GM12878 (cell line): Measurements from ENCODE around the gene SLC5A2. TPM values are rescaled to one million over a fixed set of nuclear protein-coding genes. Genes with fewer than 3 reads are reported as not detected.

Experiments used
- ATAC-seq: fragments of 200-7000 bp; cut with Tn5 transposase; 3 replicates; pipeline ENCODE4 v1.9.1; 2020; ENCODE audit warnings: mild to moderate bottlenecking, moderate library complexity
- BruUV-seq: library from RNA; stranded (reverse); fragments of 400-500 nt; replicated peaks from 2 replicates; lab custom pipeline; 2021; lab: Mats Ljungman, UMichigan
- CTCF ChIA-PET: fragments of 300-600 bp; sonication (Branson Sonifier 250); formaldehyde crosslinking; extraction: SDS; loops from one replicate; lab custom pipeline; 2021; ENCODE audit warnings: inconsistent platforms; lab: Yijun Ruan, JAX
- POLR2A ChIA-PET: fragments of 350-600 bp; formaldehyde crosslinking; extraction: SDS; loops from one replicate; lab custom pipeline; 2021; ENCODE audit warnings: inconsistent platforms; lab: Charles Lee
- RAD21 ChIA-PET: fragments of 300-600 bp; sonication (Branson Sonifier 250); formaldehyde crosslinking; loops from one replicate; lab custom pipeline; 2023; ENCODE audit warnings: antibody characterized with exemption; ENCODE audit not compliant: unreplicated experiment; lab: Charles Lee
- SMC1A ChIA-PET: fragments of 300-600 bp; sonication (Branson Sonifier 250); formaldehyde crosslinking; loops from one replicate; lab custom pipeline; 2023; ENCODE audit not compliant: unreplicated experiment, uncharacterized antibody; lab: Charles Lee
- DNase-seq: peaks from one replicate; pipeline ENCODE4 v3.0.0-alpha.2; 2011; ENCODE audit warnings: low read depth, low spot score
- FAIRE-seq: peaks from 3 replicates; lab custom pipeline; 2011; peaks lifted over from hg19 to GRCh38; lab: Jason Lieb, UNC
- H2AFZ ChIP-seq: 2 replicates; pipeline ENCODE4 v1.6.0; 2011; ENCODE audit warnings: low read depth, low read length, control low read depth; ENCODE audit not compliant: control insufficient read depth
- H3K27ac ChIP-seq: 2 replicates; pipeline ENCODE4 v1.5.1; 2011; ENCODE audit warnings: control low read depth; ENCODE audit not compliant: control insufficient read depth, insufficient read depth
- H3K27me3 ChIP-seq, 2 experiments: replicated peaks in 1 of 2; 2 replicates each; pipeline versions ENCODE4 v1.6.0 to v1.6.1; 2011; ENCODE audit warnings: low read length in 1 of 2; ENCODE audit not compliant: control insufficient read depth in 2 of 2, insufficient read depth in 2 of 2
- H3K36me3 ChIP-seq, 2 experiments: 2 replicates each; pipeline ENCODE4 v1.5.1; 2011; ENCODE audit warnings: low read length in 1 of 2; ENCODE audit not compliant: control insufficient read depth in 2 of 2, insufficient read depth in 2 of 2
- H3K4me1 ChIP-seq: 2 replicates; pipeline ENCODE4 v1.6.1; 2011; ENCODE audit warnings: mild to moderate bottlenecking, low read length, moderate library complexity, mixed read lengths; ENCODE audit not compliant: control insufficient read depth, insufficient read depth
- H3K4me2 ChIP-seq: 2 replicates; pipeline ENCODE4 v1.6.0; 2011; ENCODE audit warnings: control low read depth; ENCODE audit not compliant: control insufficient read depth, insufficient read depth
- H3K4me3 ChIP-seq: fragments of 200-600 bp; sonication (generic); 2 replicates; pipeline ENCODE4 v1.5.1; 2016
- H3K79me2 ChIP-seq: 2 replicates; pipeline ENCODE4 v1.6.0; 2011; ENCODE audit warnings: low read length; ENCODE audit not compliant: control insufficient read depth, insufficient read depth
- H3K9ac ChIP-seq: 2 replicates; pipeline ENCODE4 v1.8.0; 2011; ENCODE audit warnings: low read length, control low read depth, mixed read lengths; ENCODE audit not compliant: control insufficient read depth, insufficient read depth
- H3K9me3 ChIP-seq: replicated peaks from 3 replicates; pipeline ENCODE4 v1.5.1; 2011; ENCODE audit warnings: mild to moderate bottlenecking, low read length; ENCODE audit not compliant: control insufficient read depth, insufficient read depth
- H4K20me1 ChIP-seq: 2 replicates; pipeline ENCODE4 v1.6.0; 2011; ENCODE audit not compliant: control insufficient read depth, insufficient read depth
- BACH1 ChIP-seq: fragments of 450-650 bp; IDR thresholded peaks from 2 replicates; pipeline ENCODE4 v1.6.1; 2017; ENCODE audit warnings: mild to moderate bottlenecking, borderline replicate concordance
- CBFB ChIP-seq: IDR thresholded peaks from 2 replicates; pipeline ENCODE4 v1.6.1; 2016; ENCODE audit warnings: antibody characterized with exemption, low read depth
- CBX5 ChIP-seq: sonication (generic); IDR thresholded peaks from 2 replicates; pipeline ENCODE4 v1.6.1; 2016; ENCODE audit warnings: low read depth, moderate library complexity, mild to moderate bottlenecking, inconsistent platforms
- CHD1 ChIP-seq: IDR thresholded peaks from 2 replicates; pipeline ENCODE4 v1.6.1; 2012; ENCODE audit warnings: low read depth, low read length, improper control_type of control experiment
- CREB1 ChIP-seq: IDR thresholded peaks from 2 replicates; pipeline ENCODE4 v1.6.1; 2012; ENCODE audit warnings: low read depth, mild to moderate bottlenecking, inconsistent platforms
- GATAD2B ChIP-seq: fragments of 450-650 bp; conservative IDR thresholded peaks from 2 replicates; pipeline ENCODE4 v1.6.1; 2017; ENCODE audit warnings: low read depth, mild to moderate bottlenecking, moderate library complexity
- HDAC6 ChIP-seq: fragments of 200-600 bp; sonication (generic); IDR thresholded peaks from one replicate; pipeline ENCODE4 v1.8.0; 2017; ENCODE audit warnings: antibody characterized with exemption; ENCODE audit not compliant: unreplicated experiment
- IRF5 ChIP-seq: fragments of 450-650 bp; IDR thresholded peaks from 2 replicates; pipeline ENCODE4 v1.6.1; 2017; ENCODE audit warnings: borderline replicate concordance
- MYB ChIP-seq: fragments of 150-350 bp; IDR thresholded peaks from 2 replicates; pipeline ENCODE4 v1.6.1; 2014; ENCODE audit warnings: mild to moderate bottlenecking, low read depth, low read length, borderline replicate concordance
- NFIC ChIP-seq: IDR thresholded peaks from 2 replicates; pipeline ENCODE4 v1.6.1; 2012; ENCODE audit warnings: low read depth, mild to moderate bottlenecking, inconsistent platforms, low read length, moderate library complexity
- PKNOX1 ChIP-seq: fragments of 450-650 bp; IDR thresholded peaks from 2 replicates; pipeline ENCODE4 v1.6.1; 2016; ENCODE audit warnings: mild to moderate bottlenecking
- POLR2AphosphoS2 ChIP-seq: IDR thresholded peaks from 2 replicates; pipeline ENCODE4 v1.6.1; 2011; ENCODE audit warnings: low read depth, mild to moderate bottlenecking, low read length, improper control_type of control experiment, moderate library complexity
- POLR2AphosphoS5 ChIP-seq: IDR thresholded peaks from 2 replicates; pipeline ENCODE4 v1.6.1; 2011; ENCODE audit warnings: mild to moderate bottlenecking, low read length, inconsistent platforms
- RB1 ChIP-seq: fragments of 450-650 bp; formaldehyde crosslinking; IDR thresholded peaks from 2 replicates; pipeline ENCODE4 v1.6.1; 2017; ENCODE audit warnings: mild to moderate bottlenecking, borderline replicate concordance
- RELA ChIP-seq: fragments of 450-650 bp; IDR thresholded peaks from 2 replicates; pipeline ENCODE4 v1.8.0; 2014; ENCODE audit warnings: borderline replicate concordance; ENCODE audit not compliant: partially characterized antibody
- SMAD5 ChIP-seq: IDR thresholded peaks from 2 replicates; pipeline ENCODE4 v1.6.1; 2016; ENCODE audit warnings: antibody characterized with exemption, low read depth
- SUZ12 ChIP-seq: fragments of 200-600 bp; sonication (generic); IDR thresholded peaks from one replicate; pipeline ENCODE4 v1.6.1; 2018; ENCODE audit warnings: antibody characterized with exemption, mild to moderate bottlenecking; ENCODE audit not compliant: unreplicated experiment
- WGBS: methylation state at CpG from one replicate; pipeline ENCODE4 v1.1.6; 2016; ENCODE audit warnings: low lambda C conversion rate; ENCODE audit not compliant: insufficient replicate concordance, insufficient coverage; ENCODE audit errors: missing lambda C conversion rate; 5-methylcytosine and 5-hydroxymethylcytosine counted together
- in situ Hi-C: fragments of 300-500 bp; cut with MboI; formaldehyde crosslinking; loops from 9 replicates; pipeline ENCODE4 v1.14.3; 2018; ENCODE audit warnings: mixed read lengths
- intact Hi-C: fragments of 100-400 bp; cut with micrococcal nuclease; formaldehyde crosslinking; loops from one replicate; pipeline ENCODE4 v1.14.2; 2022; ENCODE audit not compliant: unreplicated experiment
- polyA plus RNA-seq, 11 experiments: library from polyadenylated mRNA; depleted of rRNA in 4 of 11; unstranded in 6 of 11; stranded (reverse) in 5 of 11; fragments of >200 nt; fragmentation: Nextera tagmentation in 4 of 11; fragmentation: Illumina TruSeq in 1 of 11; extraction: Ambion mirVana in 4 of 11; extraction: Trizol in 1 of 11; gene quantifications; 1 replicate in 1 of 11; 2 replicates in 10 of 11; pipeline versions ENCODE4 v1.2.1 to v1.2.3, GENCODE V29; 2011 to 2016; ENCODE audit warnings: inconsistent platforms in 2 of 11, missing spikeins in 2 of 11, low read depth in 1 of 11
- total RNA-seq, 4 experiments: library from RNA; depleted of rRNA in 3 of 4; stranded (reverse); fragments of >200 nt in 3 of 4; fragmentation: Illumina TruSeq in 1 of 4; extraction: Trizol in 1 of 4; gene quantifications; 2 replicates each; pipeline versions ENCODE4 v1.2.1 to v1.2.3, GENCODE V29; 2013 to 2021
- TF ChIP-seq, protein P1 (sequence below): IDR thresholded peaks from 2 replicates; pipeline ENCODE4 v1.6.1; 2011; ENCODE audit warnings: low read depth, mild to moderate bottlenecking, low read length, moderate library complexity, borderline replicate concordance; ENCODE audit errors: extremely low read depth

SLC5A2 gene
- total and polyA plus RNA-seq, 10 of the 15 experiments (the other 5 are each of a cell fraction or from before 2014, with no cell fraction given): 3.6 to 4.8 (median 4.4) TPM; not detected in 6

DNA sequence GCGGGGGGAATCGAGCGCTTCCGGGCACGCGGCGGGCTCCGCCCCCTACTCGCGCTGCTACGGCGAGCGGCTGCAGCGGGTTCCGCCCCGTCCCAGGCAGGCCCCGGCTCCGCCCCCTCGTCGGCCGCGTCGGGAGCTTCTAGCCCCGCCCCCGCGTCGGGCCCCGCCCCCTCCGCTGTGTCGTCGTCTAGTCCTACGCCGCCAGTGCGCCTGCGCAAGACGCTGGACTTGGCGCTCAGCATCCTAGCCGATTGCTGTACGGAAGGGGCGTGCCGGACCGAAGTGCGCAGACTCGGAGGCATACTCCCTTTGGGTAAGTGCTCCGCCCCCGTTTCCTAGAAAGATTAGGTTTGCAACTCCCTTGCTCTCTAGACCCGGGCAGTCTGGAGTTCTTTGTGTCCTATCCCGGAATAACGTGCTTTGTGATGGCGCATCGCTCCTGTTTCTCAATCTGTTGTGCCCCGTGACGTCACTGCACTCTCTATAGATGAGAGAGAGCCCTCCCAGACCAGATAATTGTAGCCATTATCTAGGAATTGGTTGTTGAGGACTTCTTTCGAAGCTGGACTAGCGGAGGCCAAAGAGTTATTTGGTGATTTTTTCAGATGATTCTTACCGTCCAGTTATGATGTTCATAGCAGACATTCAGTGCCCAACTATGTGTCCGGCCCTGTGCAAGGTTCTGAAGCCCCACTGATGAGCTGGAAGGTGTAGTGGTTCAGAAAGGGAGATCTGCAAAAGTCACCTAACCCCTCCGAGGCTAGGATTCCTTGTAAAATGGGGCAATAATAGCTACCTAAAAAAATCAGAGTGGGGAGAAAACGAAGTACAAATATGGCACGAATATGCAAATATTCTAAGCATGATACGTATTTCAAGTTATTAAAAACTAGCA is 23.0 kb upstream of the SLC5A2 start:
- in situ Hi-C loops: loop anchor here (5.0 kb wide), 2 partner anchors 237 to 407 kb away; no protein-coding TSS in a partner anchor
- ChIA-PET RAD21 (interaction anchor here (0.6 to 4.0 kb wide), 18 partner anchors 14 to 506 kb away, joined by 3 to 21 read pairs (median 3); partner anchors contain the start of genes FUS, ITGAX, RUSF1 and ZNF646), CTCF (interaction anchor here (0.8 to 7.0 kb wide), 47 partner anchors 8 to 506 kb away, joined by 3 to 71 read pairs (median 4); partner anchors contain the start of genes PYCARD, RUSF1, TGFB1I1 and ZNF267), SMC1A (interaction anchor here (0.9 to 4.1 kb wide), 18 partner anchors 14 to 506 kb away, joined by 3 to 26 read pairs (median 4); partner anchors contain the start of genes ZNF267, ZNF646 and ZNF668), POLR2A (interaction anchor here (0.6 to 4.0 kb wide), 14 partner anchors 41 to 465 kb away, joined by 3 to 20 read pairs (median 4); partner anchors contain the start of genes FUS, KAT8, RUSF1 and ZNF267)
- H3K4me1 ChIP-seq: peaks cover 16% of the 10 kb centered on the region
- H2AFZ ChIP-seq: peak overlapping the region; percentile 98
- H3K79me2 ChIP-seq: peaks cover 46% of the 10 kb centered on the region
- H3K9me3 ChIP-seq: no peaks in the 10 kb centered on the region
- H3K27me3 ChIP-seq: no peaks in the 10 kb centered on the region
- DNase-seq (peak; percentile 96), FAIRE-seq (no peak), ATAC-seq (peak; percentile 81)
- H3K4me2 ChIP-seq: peak overlapping the region; percentile 84
- peaks cover 0 to 18% of the 10 kb centered on the region in 2 experiments; a peak in 3 of 4 replicates for H3K36me3 ChIP-seq
- peak overlapping the region; percentile 96 for H3K9ac ChIP-seq
- peak overlapping the region; percentile 100 for H3K27ac ChIP-seq
- under 1% methylated on average over 53 of the region's 61 CpGs for WGBS
- no TSS peak for BruUV-seq
- intact Hi-C loops: loop anchor here (1.0 to 5.0 kb wide), 4 partner anchors 18 to 408 kb away; partner anchors contain the start of genes RUSF1 and ZNF843
- H4K20me1 ChIP-seq: peaks cover 7% of the 10 kb centered on the region; the same call in 1 of the 2 replicates
- H3K4me3 ChIP-seq: peak overlapping the region; percentile 95
- no peak for TF ChIP-seq MYB
- TF ChIP-seq CHD1: 0 out of 2 replicates have a peak, but pooled peaks have one; percentile 54
- TF ChIP-seq HDAC6: no peak
- no peak for TF ChIP-seq SUZ12
- TF ChIP-seq RELA: peak; percentile 29
- no peak for TF ChIP-seq CBFB
- TF ChIP-seq, protein P1, sequence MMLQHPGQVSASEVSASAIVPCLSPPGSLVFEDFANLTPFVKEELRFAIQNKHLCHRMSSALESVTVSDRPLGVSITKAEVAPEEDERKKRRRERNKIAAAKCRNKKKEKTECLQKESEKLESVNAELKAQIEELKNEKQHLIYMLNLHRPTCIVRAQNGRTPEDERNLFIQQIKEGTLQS: no peak
- no peak for TF ChIP-seq POLR2AphosphoS5
- no peak for TF ChIP-seq NFIC
- no peak for TF ChIP-seq IRF5
- no peak for TF ChIP-seq SMAD5
- TF ChIP-seq CREB1: no peak
- no peak for TF ChIP-seq GATAD2B
- TF ChIP-seq PKNOX1: no peak
- no peak for TF ChIP-seq RB1
- peak; percentile 63; the same call in 1 of the 2 replicates for TF ChIP-seq POLR2AphosphoS2
- TF ChIP-seq BACH1: 0 out of 2 replicates have a peak, but pooled peaks have one; percentile 56
- no peak for TF ChIP-seq CBX5
